ENCODE data around the gene HNRNPDL. TPM values are rescaled to one million over a fixed set of nuclear protein-coding genes. Genes with fewer than 3 reads are reported as not detected.

Gene HNRNPDL
- total and polyA plus RNA-seq, 2 of the 13 experiments (the other 11 are each of a cell fraction or from before 2014, with no cell fraction given) = 167 to 414 TPM

GRCh38 chr4:82434949-82435348 is 4.7 kb upstream of the HNRNPDL start (continued):
- no peak for TF ChIP-seq TSC22D2 (CRISPR knock-in tag; IDR thresholded peaks at IDR 0.05; ENCODE audit: borderline replicate concordance)
- peak; percentile 56; the same call in 1 of the 2 replicates for TF ChIP-seq FOSL2 (CRISPR knock-in tag; IDR thresholded peaks at IDR 0.05)
- TF ChIP-seq ZNF768 (CRISPR knock-in tag; IDR thresholded peaks at IDR 0.05) = no peak
- TF ChIP-seq SUZ12 (IDR thresholded peaks at IDR 0.05; ENCODE audit: low read depth, low read length) = no peak
- TF ChIP-seq MYC (CRISPR knock-in tag; IDR thresholded peaks at IDR 0.05; ENCODE audit: borderline replicate concordance) = no peak
- TF ChIP-seq RNF2 (conservative IDR thresholded peaks at IDR 0.05; ENCODE audit: low read depth) = no peak
- 0 out of 2 replicates have a peak, but pooled peaks have one; percentile 26 for TF ChIP-seq UBTF (CRISPR knock-in tag; IDR thresholded peaks at IDR 0.05)
- 0 out of 2 replicates have a peak, but pooled peaks have one; percentile 38 for TF ChIP-seq SMAD3 (CRISPR knock-in tag; IDR thresholded peaks at IDR 0.05)
- TF ChIP-seq IKZF4 (CRISPR knock-in tag; IDR thresholded peaks at IDR 0.05; ENCODE audit: borderline replicate concordance, low read depth, not compliant biosample characterization) = no peak
- no peak for TF ChIP-seq HIC2 (CRISPR knock-in tag; IDR thresholded peaks at IDR 0.05; ENCODE audit: low read depth)
- TF ChIP-seq CBX2 (IDR thresholded peaks at IDR 0.05; ENCODE audit: low read depth, low read length) = no peak
- TF ChIP-seq CBX2 (CRISPR knock-in tag; IDR thresholded peaks at IDR 0.05; ENCODE audit: low read depth) = no peak
- TF ChIP-seq ZSCAN31 (CRISPR knock-in tag; IDR thresholded peaks at IDR 0.05; ENCODE audit: low read depth) = no peak
- no peak for TF ChIP-seq ZNF678 (CRISPR knock-in tag; IDR thresholded peaks at IDR 0.05)
- no peak for TF ChIP-seq CENPBD1 (CRISPR knock-in tag; IDR thresholded peaks at IDR 0.05; ENCODE audit: borderline replicate concordance, low read depth)
- TF ChIP-seq NFIB (CRISPR knock-in tag; IDR thresholded peaks at IDR 0.05; ENCODE audit: borderline replicate concordance) = no peak
- no peak for TF ChIP-seq JUN (CRISPR knock-in tag; IDR thresholded peaks at IDR 0.05)
- TF ChIP-seq HIVEP1 (CRISPR knock-in tag; IDR thresholded peaks at IDR 0.05) = no peak
- no peak for TF ChIP-seq U2AF1 (optimal IDR thresholded peaks at IDR 0.05; ENCODE audit: low read depth, low read length)
- TF ChIP-seq, protein P1, sequence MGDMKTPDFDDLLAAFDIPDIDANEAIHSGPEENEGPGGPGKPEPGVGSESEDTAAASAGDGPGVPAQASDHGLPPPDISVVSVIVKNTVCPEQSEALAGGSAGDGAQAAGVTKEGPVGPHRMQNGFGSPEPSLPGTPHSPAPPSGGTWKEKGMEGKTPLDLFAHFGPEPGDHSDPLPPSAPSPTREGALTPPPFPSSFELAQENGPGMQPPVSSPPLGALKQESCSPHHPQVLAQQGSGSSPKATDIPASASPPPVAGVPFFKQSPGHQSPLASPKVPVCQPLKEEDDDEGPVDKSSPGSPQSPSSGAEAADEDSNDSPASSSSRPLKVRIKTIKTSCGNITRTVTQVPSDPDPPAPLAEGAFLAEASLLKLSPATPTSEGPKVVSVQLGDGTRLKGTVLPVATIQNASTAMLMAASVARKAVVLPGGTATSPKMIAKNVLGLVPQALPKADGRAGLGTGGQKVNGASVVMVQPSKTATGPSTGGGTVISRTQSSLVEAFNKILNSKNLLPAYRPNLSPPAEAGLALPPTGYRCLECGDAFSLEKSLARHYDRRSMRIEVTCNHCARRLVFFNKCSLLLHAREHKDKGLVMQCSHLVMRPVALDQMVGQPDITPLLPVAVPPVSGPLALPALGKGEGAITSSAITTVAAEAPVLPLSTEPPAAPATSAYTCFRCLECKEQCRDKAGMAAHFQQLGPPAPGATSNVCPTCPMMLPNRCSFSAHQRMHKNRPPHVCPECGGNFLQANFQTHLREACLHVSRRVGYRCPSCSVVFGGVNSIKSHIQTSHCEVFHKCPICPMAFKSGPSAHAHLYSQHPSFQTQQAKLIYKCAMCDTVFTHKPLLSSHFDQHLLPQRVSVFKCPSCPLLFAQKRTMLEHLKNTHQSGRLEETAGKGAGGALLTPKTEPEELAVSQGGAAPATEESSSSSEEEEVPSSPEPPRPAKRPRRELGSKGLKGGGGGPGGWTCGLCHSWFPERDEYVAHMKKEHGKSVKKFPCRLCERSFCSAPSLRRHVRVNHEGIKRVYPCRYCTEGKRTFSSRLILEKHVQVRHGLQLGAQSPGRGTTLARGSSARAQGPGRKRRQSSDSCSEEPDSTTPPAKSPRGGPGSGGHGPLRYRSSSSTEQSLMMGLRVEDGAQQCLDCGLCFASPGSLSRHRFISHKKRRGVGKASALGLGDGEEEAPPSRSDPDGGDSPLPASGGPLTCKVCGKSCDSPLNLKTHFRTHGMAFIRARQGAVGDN (CRISPR knock-in tag; IDR thresholded peaks at IDR 0.05) = no peak; the same call in 1 of the 2 replicates
- no peak for TF ChIP-seq PHF5A (CRISPR knock-in tag; IDR thresholded peaks at IDR 0.05; ENCODE audit: low read depth, unreplicated experiment)
- TF ChIP-seq MAX (IDR thresholded peaks at IDR 0.05) = peak; percentile 53
- TF ChIP-seq ZNF30 (CRISPR knock-in tag; IDR thresholded peaks at IDR 0.05) = no peak
